ENCODE data around the gene BEND2.

Gene BEND2

GRCh38 chrX:18174209-18174608 is 46.5 kb downstream of the BEND2 start:
- Histone ChIP-seq H3K27me3 (no peaks in the 10 kb centered on the region), H3K27ac (no peak overlapping the region), H3K4me3 (no peak overlapping the region), H3K4me1 (no peaks in the 10 kb centered on the region), H3K9me3 (no peaks in the 10 kb centered on the region), H3K36me3 (no peaks in the 10 kb centered on the region)
- DNase-seq = no peak
- no peak for TF ChIP-seq CTCF (IDR thresholded peaks at IDR 0.05)
- intact Hi-C loops (cut with DNase I; ENCODE audit: low total_unique reads) = no loop called here

- no peak overlapping the region for H3K4me3 ChIP-seq
- H3K9me3 ChIP-seq = no peaks in the 10 kb centered on the region
- no peaks in the 10 kb centered on the region for H3K27me3 ChIP-seq
- DNase-seq = no peak
- TF ChIP-seq CTCF (IDR thresholded peaks at IDR 0.05) = no peak
- intact Hi-C loops (cut with DNase I; ENCODE audit: low total_unique reads) = no loop called here
- H3K4me1 ChIP-seq = no peaks in the 10 kb centered on the region
- H3K36me3 ChIP-seq = no peaks in the 10 kb centered on the region
- H3K27ac ChIP-seq = no peak overlapping the region
These were observed 47.0 kb downstream of the BEND2 start for GRCh38 chrX:18173494-18174180.

GRCh38 chrX:18172970-18173369 is 47.7 kb downstream of the BEND2 start:
- no peaks in the 10 kb centered on the region for H3K36me3 ChIP-seq
- H3K9me3 ChIP-seq = no peaks in the 10 kb centered on the region
- no peak overlapping the region for H3K4me3 ChIP-seq
- TF ChIP-seq CTCF (IDR thresholded peaks at IDR 0.05) = no peak
- H3K4me1 ChIP-seq = no peaks in the 10 kb centered on the region
- intact Hi-C loops (cut with DNase I; ENCODE audit: low total_unique reads) = no loop called here
- H3K27ac ChIP-seq = no peak overlapping the region
- no peaks in the 10 kb centered on the region for H3K27me3 ChIP-seq
- no peak for DNase-seq

- DNase-seq = no peak
- no peak overlapping the region for H3K27ac ChIP-seq
- no peaks in the 10 kb centered on the region for H3K27me3 ChIP-seq
- H3K36me3 ChIP-seq = no peaks in the 10 kb centered on the region
- TF ChIP-seq CTCF (IDR thresholded peaks at IDR 0.05) = no peak
- intact Hi-C loops (cut with DNase I; ENCODE audit: low total_unique reads) = no loop called here
- H3K4me3 ChIP-seq = no peak overlapping the region
- no peaks in the 10 kb centered on the region for H3K4me1 ChIP-seq
- no peaks in the 10 kb centered on the region for H3K9me3 ChIP-seq
These were observed 49.8 kb downstream of the BEND2 start for GRCh38 chrX:18170910-18171309.

GRCh38 chrX:18166068-18166467 is 54.6 kb downstream of the BEND2 start:
- no peaks in the 10 kb centered on the region for H3K9me3 ChIP-seq
- TF ChIP-seq CTCF (IDR thresholded peaks at IDR 0.05) = no peak
- H3K36me3 ChIP-seq = no peaks in the 10 kb centered on the region
- no peak overlapping the region for H3K27ac ChIP-seq
- no peaks in the 10 kb centered on the region for H3K4me1 ChIP-seq
- H3K27me3 ChIP-seq = no peaks in the 10 kb centered on the region
- intact Hi-C loops (cut with DNase I; ENCODE audit: low total_unique reads) = no loop called here
- no peak for DNase-seq
- H3K4me3 ChIP-seq = no peak overlapping the region

- no peaks in the 10 kb centered on the region for H3K27me3 ChIP-seq
- DNase-seq = no peak
- no peak overlapping the region for H3K4me3 ChIP-seq
- intact Hi-C loops (cut with DNase I; ENCODE audit: low total_unique reads) = no loop called here
- H3K4me1 ChIP-seq = no peaks in the 10 kb centered on the region
- H3K27ac ChIP-seq = no peak overlapping the region
- no peak for TF ChIP-seq CTCF (IDR thresholded peaks at IDR 0.05)
- H3K36me3 ChIP-seq = no peaks in the 10 kb centered on the region
- H3K9me3 ChIP-seq = no peaks in the 10 kb centered on the region
These were observed 60.3 kb downstream of the BEND2 start for GRCh38 chrX:18160369-18160768.
